Tibial artery (tissue), 4 donors: ENCODE measurements around the gene KIAA2012.

Experiments used
- DNase-seq, 2 donors: peaks; one replicate each; pipeline ENCODE4 v3.0.0-alpha.2; 2019
- H3K27ac ChIP-seq, 2 donors: fragments of 200-600 bp; sonication (generic) in 1 of 2; 1 replicate in 1 of 2; 2 replicates in 1 of 2; pipeline ENCODE4 v1.5.1; 2018 to 2019; ENCODE audit warnings: mild to moderate bottlenecking in 1 of 2
- H3K27me3 ChIP-seq, 2 donors: fragments of 200-600 bp; sonication (generic) in 1 of 2; one replicate each; pipeline versions ENCODE4 v1.5.1 to v1.6.0; 2016 to 2019
- H3K36me3 ChIP-seq, 3 donors: fragments of 200-600 bp; sonication (generic) in 2 of 3; one replicate each; pipeline ENCODE4 v1.5.1; 2016 to 2019; ENCODE audit warnings: mild to moderate bottlenecking in 2 of 3
- H3K4me1 ChIP-seq, 4 donors: fragments of 200-600 bp; sonication (generic) in 2 of 4; 1 replicate in 3 of 4; 2 replicates in 1 of 4; pipeline ENCODE4 v1.5.1; 2016 to 2019
- H3K4me3 ChIP-seq, 2 donors: fragments of 200-600 bp; sonication (generic) in 1 of 2; 1 replicate in 1 of 2; 2 replicates in 1 of 2; pipeline ENCODE4 v1.5.1; 2018 to 2019; ENCODE audit warnings: mild to moderate bottlenecking in 2 of 2
- H3K9me3 ChIP-seq, 3 donors: fragments of 200-600 bp; sonication (generic) in 1 of 3; one replicate each; pipeline ENCODE4 v1.5.1; 2016 to 2019
- intact Hi-C: fragments of 100-400 bp; cut with DNase I; formaldehyde crosslinking; loops from one replicate; pipeline ENCODE4 v1.15.0; 2023; ENCODE audit warnings: low total_unique reads
- TF ChIP-seq, protein P1 (sequence below), 2 experiments: fragments of 200-600 bp in 1 of 2; fragments of 450-650 bp in 1 of 2; IDR thresholded peaks; one replicate each; pipeline ENCODE4 v1.5.1; 2017 to 2019; ENCODE audit warnings: antibody characterized with exemption in 2 of 2, mild to moderate bottlenecking in 1 of 2, moderate library complexity in 1 of 2

The KIAA2012 gene

DNA sequence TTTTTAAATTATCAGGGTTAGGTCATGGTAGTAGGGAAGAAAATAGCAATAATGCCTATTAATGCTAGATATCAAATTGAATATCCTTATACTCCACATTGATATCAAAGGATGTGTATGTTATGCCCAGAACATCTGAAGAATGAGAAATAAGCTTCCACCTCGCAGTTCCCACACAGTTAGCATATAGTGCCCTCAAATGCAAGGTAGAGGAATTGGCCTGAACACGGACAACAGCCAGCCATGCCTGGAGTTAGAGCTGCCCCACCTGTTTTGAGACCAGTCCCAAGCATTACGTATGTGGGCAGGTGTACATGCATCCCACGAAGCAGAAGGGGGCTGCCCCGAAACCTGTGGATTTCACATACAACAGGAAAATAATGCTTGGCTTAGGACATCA, 85.7 kb downstream of the KIAA2012 start:
- H3K36me3 ChIP-seq = no peaks in the 10 kb centered on the region
- TF ChIP-seq, protein P1, sequence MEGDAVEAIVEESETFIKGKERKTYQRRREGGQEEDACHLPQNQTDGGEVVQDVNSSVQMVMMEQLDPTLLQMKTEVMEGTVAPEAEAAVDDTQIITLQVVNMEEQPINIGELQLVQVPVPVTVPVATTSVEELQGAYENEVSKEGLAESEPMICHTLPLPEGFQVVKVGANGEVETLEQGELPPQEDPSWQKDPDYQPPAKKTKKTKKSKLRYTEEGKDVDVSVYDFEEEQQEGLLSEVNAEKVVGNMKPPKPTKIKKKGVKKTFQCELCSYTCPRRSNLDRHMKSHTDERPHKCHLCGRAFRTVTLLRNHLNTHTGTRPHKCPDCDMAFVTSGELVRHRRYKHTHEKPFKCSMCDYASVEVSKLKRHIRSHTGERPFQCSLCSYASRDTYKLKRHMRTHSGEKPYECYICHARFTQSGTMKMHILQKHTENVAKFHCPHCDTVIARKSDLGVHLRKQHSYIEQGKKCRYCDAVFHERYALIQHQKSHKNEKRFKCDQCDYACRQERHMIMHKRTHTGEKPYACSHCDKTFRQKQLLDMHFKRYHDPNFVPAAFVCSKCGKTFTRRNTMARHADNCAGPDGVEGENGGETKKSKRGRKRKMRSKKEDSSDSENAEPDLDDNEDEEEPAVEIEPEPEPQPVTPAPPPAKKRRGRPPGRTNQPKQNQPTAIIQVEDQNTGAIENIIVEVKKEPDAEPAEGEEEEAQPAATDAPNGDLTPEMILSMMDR (IDR thresholded peaks at IDR 0.05) = peak in 1 of 2 experiments; percentile 21
- H3K4me3 ChIP-seq = no peak overlapping the region
- H3K9me3 ChIP-seq = no peaks in the 10 kb centered on the region
- H3K4me1 ChIP-seq = peaks cover 0 to 9% (median 0%) of the 10 kb centered on the region in 4 donors
- H3K27me3 ChIP-seq = no peaks in the 10 kb centered on the region
- H3K27ac ChIP-seq = no peak overlapping the region
- intact Hi-C loops = no loop called here
- DNase-seq = no peak

DNA sequence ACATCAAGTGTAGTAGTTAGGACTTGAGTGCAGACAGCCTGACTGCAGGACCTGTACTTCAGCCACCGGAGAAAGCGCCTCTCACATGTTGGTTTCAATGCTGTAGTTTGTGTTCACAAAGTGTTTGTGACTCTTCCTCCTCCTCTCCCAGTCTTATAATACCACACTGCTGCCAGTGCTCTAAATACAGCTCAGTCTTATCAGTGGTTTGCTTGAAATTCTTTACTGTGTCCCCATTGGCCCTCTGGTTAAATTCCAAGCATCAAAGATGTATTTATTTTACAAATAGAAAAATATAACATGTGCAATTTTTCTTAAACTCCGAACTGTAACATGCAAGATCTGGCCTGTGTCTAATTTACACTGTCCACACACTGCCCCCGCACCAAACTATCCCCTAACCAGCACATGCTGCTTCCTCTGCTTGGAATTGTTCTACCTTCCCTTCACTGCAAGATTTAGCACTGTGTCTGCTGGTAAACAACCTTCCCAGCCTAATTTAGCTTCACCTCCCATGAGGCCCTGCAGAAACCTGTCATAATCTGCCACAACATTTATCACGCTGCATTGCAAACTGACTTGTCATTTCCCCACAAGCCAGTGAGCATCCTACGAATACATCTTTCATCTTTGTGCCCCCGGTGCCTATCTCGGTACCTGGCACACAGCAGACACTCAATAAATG, 88.2 kb downstream of the KIAA2012 start:
- Histone ChIP-seq H3K4me1 (peaks cover 0 to 9% (median 0%) of the 10 kb centered on the region in 4 donors), H3K4me3 (no peak overlapping the region), H3K36me3 (no peaks in the 10 kb centered on the region), H3K27ac (no peak overlapping the region), H3K9me3 (no peaks in the 10 kb centered on the region), H3K27me3 (no peaks in the 10 kb centered on the region)
- no peak for DNase-seq
- intact Hi-C loops = no loop called here
- TF ChIP-seq, protein P1 (IDR thresholded peaks at IDR 0.05) = no peak

DNA sequence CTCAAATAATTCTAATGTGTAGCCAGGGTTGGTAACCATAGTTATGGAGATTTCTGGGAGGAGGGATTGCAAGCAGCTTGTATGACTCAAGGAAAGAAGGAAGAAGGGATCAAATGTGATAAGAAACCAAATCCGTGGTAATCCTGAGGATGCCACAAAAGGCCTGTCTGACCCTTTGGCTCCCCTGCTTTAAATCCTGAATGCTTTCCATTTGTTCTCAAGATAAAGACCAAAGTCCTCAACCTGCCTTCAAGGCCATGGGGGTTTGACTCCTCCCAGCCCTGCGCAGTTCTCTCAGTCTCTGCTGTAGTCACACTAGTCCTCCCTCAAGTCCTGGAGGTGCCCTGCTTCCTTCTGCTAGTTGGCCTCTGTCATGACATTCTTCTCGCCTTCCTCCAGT, 91.4 kb downstream of the KIAA2012 start:
- H3K9me3 ChIP-seq = no peaks in the 10 kb centered on the region
- peaks cover 0 to 9% (median 0%) of the 10 kb centered on the region in 4 donors for H3K4me1 ChIP-seq
- no peaks in the 10 kb centered on the region for H3K36me3 ChIP-seq
- no peak for DNase-seq
- intact Hi-C loops = no loop called here
- no peak overlapping the region for H3K27ac ChIP-seq
- no peaks in the 10 kb centered on the region for H3K27me3 ChIP-seq
- H3K4me3 ChIP-seq = no peak overlapping the region
- TF ChIP-seq, protein P1 (IDR thresholded peaks at IDR 0.05) = no peak

DNA sequence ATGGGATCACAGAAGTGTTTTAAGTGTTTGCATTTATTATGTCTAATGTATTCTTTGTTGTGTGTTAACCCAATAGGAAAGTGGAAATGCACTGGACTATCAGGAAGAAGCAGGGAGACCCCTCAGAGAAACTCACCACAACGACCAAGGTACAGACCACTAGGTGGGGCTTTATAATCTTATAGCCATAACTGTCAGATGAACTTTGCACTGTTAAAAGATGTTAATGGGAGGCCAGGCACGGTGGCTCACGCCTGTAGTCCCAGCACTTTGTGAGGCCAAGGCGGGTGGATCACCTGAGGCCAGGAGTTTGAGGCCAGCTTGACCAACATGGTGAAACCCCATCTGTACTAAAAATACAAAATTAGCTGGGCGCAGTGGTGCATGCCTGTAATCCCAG, 92.2 kb downstream of the KIAA2012 start:
- TF ChIP-seq, protein P1 (IDR thresholded peaks at IDR 0.05) = no peak
- Histone ChIP-seq H3K4me3 (no peak overlapping the region), H3K27ac (no peak overlapping the region), H3K4me1 (peaks cover 0 to 9% (median 0%) of the 10 kb centered on the region in 4 donors), H3K27me3 (no peaks in the 10 kb centered on the region), H3K9me3 (no peaks in the 10 kb centered on the region), H3K36me3 (no peaks in the 10 kb centered on the region)
- no peak for DNase-seq
- intact Hi-C loops = no loop called here

DNA sequence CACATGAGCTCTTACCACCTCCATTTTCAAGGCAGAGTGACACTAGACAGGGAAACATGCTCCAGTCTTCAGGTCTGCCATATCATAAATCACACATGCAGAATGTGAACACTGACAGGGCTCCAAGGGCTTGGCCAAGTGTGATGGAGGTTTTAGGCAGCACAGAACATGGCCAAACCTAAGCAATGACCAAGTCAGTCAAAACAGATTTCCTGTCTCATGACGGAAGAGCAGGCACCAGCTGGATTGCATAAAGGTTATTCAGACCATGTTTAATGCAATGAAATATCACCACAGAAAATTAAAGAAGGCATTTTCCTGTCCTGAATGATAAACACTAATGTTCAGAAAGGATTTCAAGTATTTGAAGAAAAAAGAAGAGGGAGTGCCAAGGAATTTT, 92.9 kb downstream of the KIAA2012 start:
- peaks cover 0 to 8% (median 0%) of the 10 kb centered on the region in 4 donors for H3K4me1 ChIP-seq
- DNase-seq = no peak
- no peak overlapping the region for H3K27ac ChIP-seq
- no peaks in the 10 kb centered on the region for H3K27me3 ChIP-seq
- no peak overlapping the region for H3K4me3 ChIP-seq
- H3K36me3 ChIP-seq = no peaks in the 10 kb centered on the region
- TF ChIP-seq, protein P1 (IDR thresholded peaks at IDR 0.05) = no peak
- H3K9me3 ChIP-seq = no peaks in the 10 kb centered on the region
- intact Hi-C loops = no loop called here
